Esophagus muscularis mucosa (tissue), 3 donors: Measurements from ENCODE around the gene OR6S1.

Experiments used
- POLR2AphosphoS5 ChIP-seq, 2 donors: sonication (generic); formaldehyde crosslinking; IDR thresholded peaks; one replicate each; pipeline ENCODE4 v1.6.1; 2017; ENCODE audit warnings: antibody characterized with exemption in 2 of 2
- TF ChIP-seq, protein P1 (sequence below), 3 experiments: fragments of 200-600 bp in 2 of 3; fragments of 450-650 bp in 1 of 3; sonication (generic) in 2 of 3; IDR thresholded peaks; one replicate each; pipeline ENCODE4 v1.5.1; 2017 to 2019; ENCODE audit warnings: antibody characterized with exemption in 3 of 3, mild to moderate bottlenecking in 2 of 3, moderate library complexity in 1 of 3

DNA sequence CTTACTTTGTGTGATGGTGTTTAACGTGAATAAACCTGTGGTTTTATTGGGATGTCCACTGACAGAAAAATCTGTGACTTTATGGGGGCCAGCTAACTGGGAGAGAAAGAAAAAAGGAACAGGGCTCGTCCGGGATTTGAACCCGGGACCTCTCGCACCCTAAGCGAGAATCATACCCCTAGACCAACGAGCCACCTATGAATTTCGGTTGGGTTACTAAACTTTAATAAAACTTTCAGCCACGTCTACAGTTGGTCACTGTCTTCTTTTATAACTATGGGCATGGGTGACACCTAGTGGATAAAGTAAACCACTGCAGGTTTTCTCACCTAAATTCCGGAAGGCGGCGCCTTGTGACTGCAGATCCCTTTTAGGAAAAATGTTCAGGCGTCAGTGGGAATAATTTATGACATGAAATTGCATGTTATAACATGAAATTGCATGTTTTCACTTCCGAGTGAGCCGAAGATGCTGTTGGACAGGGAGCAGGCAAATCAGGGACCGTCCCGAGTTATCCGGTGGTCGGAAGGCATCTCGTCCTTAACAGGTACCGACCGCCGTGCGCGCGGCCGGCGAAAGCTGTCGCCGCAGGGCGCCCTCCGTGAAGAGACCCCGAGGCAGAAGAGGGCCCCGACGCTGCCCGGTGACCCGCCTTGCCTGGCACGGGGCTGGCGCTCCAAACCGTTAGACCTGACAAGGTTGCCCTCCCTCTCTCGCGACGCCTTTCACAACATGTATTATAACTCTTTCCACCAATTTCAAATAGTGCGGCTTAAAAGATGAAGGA, 32.1 kb downstream of the OR6S1 start:
- TF ChIP-seq POLR2AphosphoS5 (IDR thresholded peaks at IDR 0.05), result peak in 1 of 2 donors; percentile 40
- TF ChIP-seq, protein P1, sequence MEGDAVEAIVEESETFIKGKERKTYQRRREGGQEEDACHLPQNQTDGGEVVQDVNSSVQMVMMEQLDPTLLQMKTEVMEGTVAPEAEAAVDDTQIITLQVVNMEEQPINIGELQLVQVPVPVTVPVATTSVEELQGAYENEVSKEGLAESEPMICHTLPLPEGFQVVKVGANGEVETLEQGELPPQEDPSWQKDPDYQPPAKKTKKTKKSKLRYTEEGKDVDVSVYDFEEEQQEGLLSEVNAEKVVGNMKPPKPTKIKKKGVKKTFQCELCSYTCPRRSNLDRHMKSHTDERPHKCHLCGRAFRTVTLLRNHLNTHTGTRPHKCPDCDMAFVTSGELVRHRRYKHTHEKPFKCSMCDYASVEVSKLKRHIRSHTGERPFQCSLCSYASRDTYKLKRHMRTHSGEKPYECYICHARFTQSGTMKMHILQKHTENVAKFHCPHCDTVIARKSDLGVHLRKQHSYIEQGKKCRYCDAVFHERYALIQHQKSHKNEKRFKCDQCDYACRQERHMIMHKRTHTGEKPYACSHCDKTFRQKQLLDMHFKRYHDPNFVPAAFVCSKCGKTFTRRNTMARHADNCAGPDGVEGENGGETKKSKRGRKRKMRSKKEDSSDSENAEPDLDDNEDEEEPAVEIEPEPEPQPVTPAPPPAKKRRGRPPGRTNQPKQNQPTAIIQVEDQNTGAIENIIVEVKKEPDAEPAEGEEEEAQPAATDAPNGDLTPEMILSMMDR (IDR thresholded peaks at IDR 0.05), result peak; percentile 92 to 98 (median 94)
